HG02840 (cell line): ENCODE data around the gene HIGD1B.
"Not testable (repeated sequence)": the region's sequence is repeated elsewhere in the genome, so short reads cannot be mapped to it uniquely, and the experiment has no call there.

Experiments
- ATAC-seq: cut with Tn5 transposase; IDR thresholded peaks from one replicate; pipeline ENCODE4 v1.9.1; 2021; ENCODE audit warnings: mild to moderate bottlenecking, moderate library complexity, moderate number of reproducible peaks; ENCODE audit not compliant: unreplicated experiment, low FRiP score

HIGD1B gene

DNA sequence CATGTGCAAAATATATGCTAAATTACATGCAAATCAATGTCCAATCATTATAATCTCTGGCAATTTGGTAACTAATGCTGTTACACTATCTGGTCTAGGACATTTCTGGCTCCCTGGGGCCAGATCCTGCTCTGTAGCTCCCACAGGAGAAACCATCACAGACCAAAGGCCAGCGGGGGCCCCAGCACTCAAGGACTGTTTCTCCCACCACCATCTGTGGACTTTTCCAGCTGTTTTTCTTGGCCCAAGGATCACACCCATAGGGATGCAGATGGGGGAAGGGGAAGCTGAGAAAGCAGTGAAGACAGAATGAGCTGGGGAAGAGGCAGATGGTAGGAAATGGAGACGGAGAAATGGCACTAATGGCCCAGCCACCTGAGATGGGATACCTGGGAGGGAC lies at the start of gene HIGD1B:
Gene HIGD1B, plus strand, starts transcription at position 298 of the 400 bp plus-strand sequence. CDS start 270 bp downstream, outside the sequence.
- no peak for ATAC-seq

DNA sequence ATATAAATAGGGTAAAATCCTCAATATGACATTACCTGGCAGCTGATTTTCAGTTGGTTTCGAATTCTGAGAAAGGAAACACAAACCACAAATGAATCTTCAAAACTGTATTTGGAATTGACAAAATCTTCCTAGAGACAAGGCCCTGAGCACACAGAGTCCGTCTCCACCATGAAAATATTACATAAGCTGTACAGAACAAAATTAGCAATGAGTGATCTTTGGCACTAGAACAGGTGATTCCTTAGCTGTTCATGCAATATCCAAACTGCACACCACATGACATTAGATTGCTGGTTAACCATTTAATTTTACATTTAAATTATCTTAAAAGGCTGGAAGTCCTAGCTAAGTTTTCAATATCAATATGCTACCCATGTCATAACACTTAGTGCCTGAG lies 49.3 kb upstream of the HIGD1B start:
- ATAC-seq, result no peak

DNA sequence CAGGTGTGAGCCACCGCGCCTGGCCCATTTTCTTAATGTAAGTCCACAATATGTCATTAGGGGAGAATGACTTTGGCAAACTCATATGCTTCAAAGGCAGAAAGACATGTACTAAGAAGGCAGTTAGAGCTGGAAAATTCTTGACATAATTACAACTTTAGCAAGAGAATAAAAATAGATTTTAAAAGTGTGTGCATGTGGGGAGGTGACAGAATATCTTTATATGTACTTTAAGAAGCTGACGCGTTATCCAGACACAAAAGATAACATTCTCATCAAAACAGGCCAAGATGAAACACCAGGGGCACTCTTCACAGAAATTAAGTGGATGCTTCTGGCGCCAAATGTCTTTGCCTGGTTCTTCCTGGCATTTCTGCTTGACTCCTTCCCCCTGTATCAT lies 45.8 kb upstream of the HIGD1B start:
- no peak for ATAC-seq

DNA sequence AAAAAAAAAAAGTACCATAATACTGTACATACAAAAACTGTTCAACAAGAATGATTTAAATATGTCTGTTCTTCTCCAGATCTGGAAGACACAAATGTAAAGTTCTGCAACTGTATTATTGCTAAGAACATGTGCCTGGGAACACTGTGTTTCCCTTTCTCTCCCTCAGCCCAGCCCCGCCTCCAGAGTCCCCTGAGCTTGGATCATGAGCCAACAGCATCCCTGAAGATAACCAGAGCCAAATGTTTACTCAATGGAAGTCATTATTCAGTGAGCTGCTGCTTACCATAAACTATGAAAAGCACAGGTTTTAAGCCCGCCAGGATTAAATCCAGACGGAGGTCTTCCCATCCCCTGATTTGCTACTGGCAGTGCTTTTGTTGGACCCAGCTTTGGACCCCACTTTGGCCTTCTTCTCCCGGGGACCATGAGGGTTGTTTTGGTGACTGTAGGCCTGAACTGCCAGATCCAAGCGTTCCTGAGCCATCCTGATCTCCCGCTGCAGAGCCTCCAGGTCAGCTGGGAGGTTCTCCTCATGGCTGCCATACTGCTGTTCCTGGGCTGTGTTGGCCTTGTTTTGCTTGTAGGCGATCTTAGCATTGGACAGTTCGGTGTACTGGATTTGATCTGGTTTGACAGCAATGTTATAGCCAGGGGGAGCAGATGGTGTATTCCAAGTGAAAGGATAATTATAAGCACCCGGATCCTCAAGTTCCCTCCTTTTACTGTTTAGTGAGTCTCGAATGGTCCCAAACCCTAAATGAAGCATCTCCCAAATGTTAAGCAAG lies 43.2 kb upstream of the HIGD1B start:
- ATAC-seq, result no peak

DNA sequence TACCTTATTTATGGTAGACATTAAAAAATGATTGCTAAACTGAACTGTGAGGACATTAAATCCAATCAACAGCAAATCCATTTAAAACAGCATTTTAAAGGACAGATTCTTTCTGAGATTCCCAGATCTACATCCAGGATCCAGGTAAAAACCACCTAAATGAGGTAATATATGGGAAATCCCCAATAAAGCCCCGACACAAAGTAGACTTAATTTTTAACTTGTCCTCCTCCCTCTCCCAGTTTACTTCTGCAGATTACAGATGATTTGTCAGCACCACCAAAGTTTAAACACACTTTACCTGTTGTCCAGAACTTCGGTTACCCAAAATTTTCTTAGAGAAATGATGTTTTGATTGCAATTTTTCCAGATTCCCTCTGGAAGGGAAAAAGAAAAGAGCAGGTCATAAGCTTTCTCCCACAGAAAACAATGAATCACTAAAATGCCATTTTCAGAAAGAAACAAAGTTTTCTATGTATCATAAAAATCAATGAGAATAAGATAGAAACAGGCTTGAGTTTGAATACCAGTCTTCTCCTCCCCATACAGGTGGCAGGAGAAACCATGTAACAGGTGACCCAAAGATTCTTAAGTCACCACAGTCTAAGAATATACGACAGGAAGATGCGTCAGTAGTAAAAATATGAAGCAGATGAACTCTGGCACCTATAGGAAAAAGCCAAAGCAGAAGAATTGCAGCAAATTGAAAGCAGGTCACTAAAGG lies 40.4 kb upstream of the HIGD1B start:
- ATAC-seq, result no peak

DNA sequence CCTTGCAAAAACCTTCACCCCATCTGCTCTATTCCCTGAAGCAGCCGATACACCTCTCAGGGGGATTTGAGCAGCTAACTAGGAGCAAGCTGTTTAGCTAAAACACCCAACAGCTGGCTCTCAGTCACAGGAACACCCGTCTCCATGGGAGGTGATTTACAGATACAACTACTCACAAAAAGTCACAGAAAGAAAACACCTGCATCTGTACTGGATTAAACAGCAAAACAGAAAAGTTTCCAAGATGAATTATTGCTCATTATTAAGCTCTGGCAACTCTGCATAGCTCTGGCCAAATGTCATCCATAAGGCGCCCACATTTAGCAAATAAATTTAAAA lies 39.9 kb upstream of the HIGD1B start:
- no peak for ATAC-seq

DNA sequence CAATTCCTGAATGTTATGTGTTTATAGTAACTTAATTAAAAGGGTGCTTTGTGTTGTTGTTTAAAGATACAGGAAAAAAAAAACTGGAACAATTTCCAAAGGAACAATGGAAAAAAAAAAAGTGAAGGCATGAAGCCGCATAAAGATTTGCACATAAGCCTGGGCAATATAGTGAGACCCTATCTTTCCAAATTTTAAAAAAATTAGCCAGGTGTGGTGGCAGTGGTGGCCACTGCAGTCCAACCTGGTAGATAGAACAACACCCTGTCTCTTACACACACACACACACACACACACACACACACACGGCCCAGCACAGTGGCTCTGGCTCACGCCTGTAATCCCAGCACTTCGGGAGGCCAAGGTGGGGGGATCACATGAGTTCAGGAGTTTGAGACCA lies 39.5 kb upstream of the HIGD1B start:
- no peak for ATAC-seq

DNA sequence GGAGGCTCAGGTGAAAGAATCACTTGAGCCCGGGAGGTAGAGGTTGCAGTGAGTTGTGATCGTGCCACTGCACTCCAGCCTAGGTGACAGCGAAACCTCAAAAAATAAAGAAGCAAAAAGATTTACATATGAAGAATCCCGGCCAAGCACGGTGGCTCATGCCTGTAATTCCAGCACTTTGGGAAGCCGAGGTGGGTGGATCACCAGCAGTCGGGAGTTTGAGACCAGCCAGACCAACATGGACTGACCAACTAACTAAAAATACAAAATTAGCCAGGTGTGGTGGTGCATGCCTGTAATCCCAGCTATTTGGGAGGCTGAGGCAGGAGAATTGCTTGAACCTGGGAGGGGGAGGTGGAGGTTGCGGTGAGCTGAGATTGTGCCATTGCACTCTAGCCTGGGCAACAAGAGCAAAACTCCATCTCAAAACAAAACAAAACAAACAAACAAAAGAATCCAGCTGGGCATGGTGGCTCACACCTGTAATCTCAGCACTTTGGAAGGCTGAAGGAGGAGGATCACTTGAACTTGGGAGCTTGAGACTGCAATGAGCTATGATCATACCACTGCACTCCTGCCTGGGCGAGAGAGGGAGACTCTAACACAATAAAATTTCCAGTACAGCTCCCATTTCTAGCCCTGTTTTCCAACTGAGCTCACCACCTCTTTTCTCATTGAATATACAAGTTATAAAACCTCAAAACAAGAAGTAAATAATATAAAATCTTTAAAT lies 38.9 kb upstream of the HIGD1B start:
- ATAC-seq, result not testable (repeated sequence)

DNA sequence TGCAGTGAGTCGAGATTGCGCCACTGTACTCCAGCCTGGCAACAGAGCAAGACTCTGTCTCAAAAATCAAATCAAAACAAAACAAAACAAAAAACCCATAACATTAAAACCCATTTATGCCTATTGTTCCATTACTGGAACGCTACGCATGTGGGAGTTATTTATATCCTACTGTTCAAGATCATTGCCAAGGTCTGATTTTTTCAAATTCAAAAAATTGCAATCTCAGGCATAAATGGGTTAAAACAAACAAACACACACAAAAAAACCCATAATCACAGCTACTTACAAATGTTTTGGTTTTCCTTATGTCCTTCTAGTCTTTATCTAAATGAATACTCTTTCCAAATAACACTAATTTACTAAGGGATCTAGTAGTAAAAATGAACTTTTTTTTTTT lies 35.4 kb upstream of the HIGD1B start:
- ATAC-seq, result no peak

DNA sequence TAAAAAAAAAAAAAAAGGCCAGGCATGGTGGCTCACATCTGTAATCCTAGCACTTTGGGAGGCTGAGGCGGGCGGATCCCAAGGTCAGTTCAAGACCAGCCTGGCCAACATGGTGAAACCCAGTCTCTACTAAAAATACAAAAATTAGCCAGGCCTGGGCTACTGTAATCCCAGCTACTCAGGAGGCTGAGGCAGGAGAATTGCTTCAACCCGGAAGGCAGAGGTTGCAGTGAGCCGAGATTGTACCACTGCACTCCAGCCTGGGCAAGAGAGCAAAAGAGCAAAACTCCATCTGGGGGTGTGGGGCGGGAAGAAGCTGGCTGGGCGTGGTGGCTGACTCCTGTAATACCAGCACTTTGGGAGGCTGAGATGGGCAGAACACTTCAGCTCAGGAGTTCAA lies 29.2 kb upstream of the HIGD1B start:
- ATAC-seq, result not testable (repeated sequence)

DNA sequence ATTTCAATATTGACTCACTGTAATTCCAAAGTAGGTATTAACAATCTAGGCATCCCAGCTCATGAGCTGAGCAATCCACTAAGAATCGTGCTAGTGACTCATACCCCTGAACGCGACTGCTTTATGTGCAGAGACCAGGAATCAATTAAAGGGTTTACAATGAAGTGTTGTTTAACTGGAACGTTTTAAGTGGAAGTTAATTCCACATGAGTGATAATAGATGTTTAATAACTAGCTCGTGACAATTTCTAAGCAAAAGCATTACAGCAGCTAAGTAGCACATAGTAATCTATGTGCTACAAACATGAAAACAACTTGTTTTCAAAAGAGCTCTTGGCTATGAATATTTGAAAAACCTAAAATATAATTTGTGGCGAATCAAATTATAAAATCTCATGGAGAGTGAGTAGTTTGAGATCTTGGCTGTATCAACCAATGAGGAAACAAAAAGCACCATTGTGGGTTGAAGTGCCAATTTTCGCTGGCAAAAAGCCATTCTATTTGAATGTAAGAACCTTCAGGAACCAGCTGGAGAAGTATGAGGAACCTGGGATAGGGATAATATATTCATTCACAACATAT lies 27.0 kb upstream of the HIGD1B start:
- ATAC-seq, result no peak

DNA sequence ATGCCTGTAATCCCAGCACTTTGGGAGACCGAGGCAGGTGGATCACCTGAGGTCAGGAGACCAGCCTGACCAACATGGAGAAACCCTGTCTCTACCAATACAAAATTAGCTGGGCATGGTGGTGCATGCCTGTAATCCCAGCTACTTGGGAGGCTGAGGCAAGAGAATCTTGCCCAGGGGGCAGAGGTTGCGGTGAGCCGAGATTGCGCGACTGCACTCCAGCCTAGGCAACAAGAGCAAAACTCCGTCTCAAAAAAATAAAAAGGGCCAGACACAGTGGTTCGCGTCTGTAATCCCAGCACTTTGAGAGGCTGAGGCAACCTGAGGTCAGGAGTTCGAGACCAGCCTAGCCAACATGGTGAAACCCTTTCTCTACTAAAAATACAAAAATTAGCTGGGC lies 22.4 kb upstream of the HIGD1B start:
- ATAC-seq, result not testable (repeated sequence)

DNA sequence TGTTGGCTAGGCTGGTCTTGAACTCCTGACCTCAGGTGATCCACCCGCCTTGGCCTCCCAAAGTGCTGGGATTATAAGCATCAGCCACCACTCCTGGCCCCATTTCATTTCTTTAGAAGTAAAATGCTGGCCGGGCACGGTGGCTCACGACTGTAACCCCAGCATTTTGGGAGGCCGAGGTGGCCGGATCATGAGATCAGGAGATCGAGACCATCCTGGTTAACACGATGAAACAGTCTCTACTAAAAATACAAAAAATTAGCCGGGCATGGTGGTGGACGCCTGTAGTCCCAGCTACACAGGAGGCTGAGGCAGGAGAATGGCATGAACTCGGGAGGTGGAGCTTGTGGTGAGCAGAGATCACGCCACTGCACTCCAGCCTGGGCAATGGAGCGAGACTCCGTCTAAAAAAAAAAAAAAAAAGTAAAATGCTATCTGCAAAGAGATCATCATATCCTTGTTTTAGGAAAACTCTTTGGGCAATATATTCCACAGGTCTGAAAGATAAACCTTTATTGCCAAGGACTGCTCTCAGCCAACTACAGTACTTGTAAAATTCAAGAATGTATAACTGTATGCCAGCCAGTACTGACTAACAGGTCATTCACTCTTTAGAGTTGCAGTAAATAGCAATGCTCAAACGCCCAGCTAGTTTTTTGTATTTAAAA lies 21.4 kb upstream of the HIGD1B start:
- no peak for ATAC-seq

DNA sequence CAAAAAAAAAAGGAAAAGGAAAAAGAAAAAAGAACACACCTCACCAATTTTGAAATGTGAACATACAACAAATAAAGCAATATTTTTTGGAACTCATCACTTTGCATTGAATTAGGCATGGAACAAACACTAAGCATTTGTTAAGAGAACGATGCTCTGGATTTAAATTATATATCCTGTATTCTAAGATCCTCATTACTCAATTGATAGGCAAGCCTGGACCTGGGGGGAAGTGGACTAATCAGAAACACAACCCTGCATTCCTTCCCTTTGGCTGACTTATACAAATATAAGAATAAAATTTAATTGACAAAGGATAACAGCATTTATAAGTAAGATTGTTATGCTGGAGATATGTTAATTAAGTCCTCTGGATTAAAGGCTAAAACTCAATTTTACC lies 19.8 kb upstream of the HIGD1B start:
- ATAC-seq, result no peak

DNA sequence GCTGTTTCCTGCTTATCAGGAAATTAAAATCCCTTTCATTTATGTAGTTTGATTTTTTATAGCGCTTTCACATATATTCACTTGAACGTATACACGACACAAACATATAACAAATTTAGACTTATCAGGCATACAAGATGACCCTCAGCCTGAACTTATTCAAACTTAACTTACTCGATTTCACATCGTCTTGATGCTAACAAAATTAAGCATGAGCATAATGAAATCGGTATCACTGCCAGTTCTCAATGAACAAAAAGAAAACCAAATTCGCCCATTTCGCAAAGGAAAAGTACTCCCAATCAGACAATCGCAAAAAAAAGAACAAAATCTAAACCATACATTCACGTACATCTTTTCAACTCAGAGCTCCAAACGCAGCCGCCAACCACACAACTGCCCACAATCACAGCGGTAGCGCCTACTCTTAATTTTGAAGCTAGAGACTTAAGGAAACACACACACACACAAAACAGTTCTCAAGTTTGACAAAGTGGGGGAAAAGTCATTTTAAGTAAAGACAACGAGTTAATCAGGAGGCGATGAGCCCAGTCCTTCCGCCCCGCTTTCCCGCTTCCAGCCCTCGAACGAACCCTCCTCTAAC lies 18.7 kb upstream of the HIGD1B start:
- ATAC-seq, result no peak

DNA sequence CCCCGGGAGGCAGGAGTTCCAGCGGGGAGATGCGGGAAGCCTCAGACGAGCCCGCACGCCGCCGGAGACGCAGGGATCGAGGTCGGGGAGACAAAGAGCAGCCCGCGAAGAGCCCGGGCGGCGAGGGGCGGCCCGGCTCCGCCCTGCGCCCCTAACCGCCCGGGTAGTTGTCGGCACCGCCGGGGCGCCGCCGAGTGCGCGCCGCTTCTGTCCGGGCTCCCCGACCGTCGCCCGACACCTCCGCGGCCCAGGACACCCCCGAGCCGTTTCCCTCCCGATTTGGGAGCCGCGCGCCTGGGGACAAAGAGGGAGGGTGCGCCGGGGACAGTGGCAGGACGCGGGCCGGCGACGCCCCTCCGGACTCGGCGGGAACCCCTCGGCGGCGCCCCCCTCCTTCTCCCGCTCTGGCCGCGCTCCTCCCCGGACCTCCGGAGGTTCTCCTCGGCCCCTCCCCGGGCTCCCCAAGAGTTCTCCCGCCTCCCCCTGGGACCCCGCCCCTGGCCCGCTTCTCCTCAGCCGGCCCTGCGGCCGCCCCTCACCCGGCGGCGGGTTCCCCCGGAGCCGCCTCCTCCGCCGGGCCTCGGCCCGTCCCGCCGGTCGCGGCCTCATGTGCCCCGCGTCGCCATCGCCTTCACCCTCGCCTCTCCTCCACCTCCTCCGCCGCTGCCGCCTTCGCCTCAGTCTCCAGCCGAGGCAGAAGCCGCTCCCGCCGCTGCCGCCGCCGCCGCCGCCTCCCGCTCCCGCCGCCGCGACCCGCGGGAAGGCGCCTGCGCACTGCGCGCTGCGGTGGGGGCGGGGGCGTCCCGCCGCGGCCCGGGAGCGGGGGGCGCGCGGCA lies 17.9 kb upstream of the HIGD1B start, which contains the start of gene GJC1:
Gene GJC1, minus strand, starts transcription at position 765 of the 836 bp plus-strand sequence. CDS start 24,470 bp downstream, outside the sequence.
- no peak for ATAC-seq

DNA sequence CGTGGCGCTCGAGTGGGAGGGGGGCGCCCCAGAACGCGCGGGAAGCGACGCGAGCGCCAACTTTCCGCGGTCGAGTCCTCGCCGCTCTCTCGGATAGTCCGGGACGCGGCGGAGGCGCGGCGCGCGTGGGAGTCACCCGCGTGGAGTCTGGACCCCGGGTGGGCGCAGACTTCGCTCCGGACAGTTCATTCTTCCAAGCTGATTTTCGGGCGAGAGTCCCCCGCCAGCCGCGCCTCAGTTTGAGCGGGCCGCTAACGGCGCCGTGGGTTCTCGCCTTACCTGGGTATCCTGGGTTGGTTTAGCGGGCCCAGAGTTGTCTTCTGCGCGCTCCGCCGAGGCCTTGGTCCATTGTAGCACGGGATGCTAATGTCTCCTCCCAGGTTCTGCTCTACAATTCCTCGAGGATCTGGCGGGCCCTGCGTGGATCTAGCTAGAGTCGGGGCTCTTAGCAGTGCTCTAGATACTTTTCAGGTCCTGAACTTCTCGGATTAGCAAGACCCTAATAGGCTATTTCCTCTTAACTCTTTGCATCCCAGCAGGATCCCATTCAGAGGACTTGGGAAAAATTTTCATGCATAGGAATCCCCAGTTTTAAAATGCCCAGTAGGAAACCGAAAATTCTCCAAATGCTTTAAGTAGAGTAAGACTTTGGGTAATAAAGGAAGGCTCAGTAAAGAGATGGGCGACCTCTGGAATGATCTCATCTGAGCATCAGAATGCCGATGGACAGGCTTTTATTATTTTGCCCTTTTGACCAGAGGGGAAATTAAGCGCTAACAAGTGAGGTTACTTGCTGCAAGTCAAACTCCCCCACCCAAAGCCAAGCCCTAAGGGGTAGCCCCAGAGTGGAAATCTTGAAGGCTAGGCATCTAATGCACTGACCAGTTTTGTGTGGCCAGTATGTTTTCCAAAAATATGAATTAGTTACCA lies 17.1 kb upstream of the HIGD1B start:
- no peak for ATAC-seq

DNA sequence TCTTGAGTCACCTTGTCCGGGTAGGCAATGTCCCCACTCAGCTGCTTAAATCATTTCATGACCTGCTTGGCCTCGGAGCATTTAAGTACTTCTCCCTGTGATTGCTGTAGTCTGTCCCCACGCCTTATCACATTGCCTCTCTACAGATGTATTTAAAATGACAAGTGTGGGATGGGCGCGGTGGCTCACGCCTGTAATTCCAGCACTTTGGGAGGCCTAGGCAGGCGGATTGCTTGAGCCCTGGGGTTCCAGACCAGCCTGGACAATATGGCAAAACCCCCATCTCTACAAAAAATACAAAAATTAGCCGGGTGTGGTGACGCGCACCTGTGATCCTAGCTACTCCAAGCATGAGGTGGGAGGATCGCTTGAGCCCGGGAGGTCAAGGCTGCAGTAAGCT lies 16.3 kb upstream of the HIGD1B start:
- no peak for ATAC-seq
